Ureter (tissue), 1 donor: ENCODE results near the gene CHCHD3. TPM values are rescaled to one million over a fixed set of nuclear protein-coding genes. Genes with fewer than 3 reads are reported as not detected.

Source experiments
- DNase-seq: peaks from one replicate; pipeline ENCODE4 v3.0.0-alpha.2; 2020; ENCODE audit warnings: low spot score
- total RNA-seq: library from RNA; stranded (reverse); gene quantifications from one replicate; pipeline ENCODE4 v1.2.4, GENCODE V29; 2023
- donor health status: DM: yes; HTN: yes; CAD: no.

The CHCHD3 gene
- total RNA-seq, 1 donor from 2014 or later: 48.9 TPM

- DNase-seq: no peak
These were observed 216.3 kb downstream of the CHCHD3 start for GRCh38 chr7:132865366-132866143.

- no peak for DNase-seq
These were observed 219.8 kb downstream of the CHCHD3 start for GRCh38 chr7:132861940-132862554.

GRCh38 chr7:132861424-132861823 lies 220.5 kb downstream of the CHCHD3 start:
- DNase-seq: no peak

GRCh38 chr7:132859199-132859598 lies 222.7 kb downstream of the CHCHD3 start:
- DNase-seq: no peak

GRCh38 chr7:132858760-132859159 lies 223.1 kb downstream of the CHCHD3 start:
- DNase-seq: no peak

GRCh38 chr7:132858251-132858650 lies 223.6 kb downstream of the CHCHD3 start:
- no peak for DNase-seq

GRCh38 chr7:132857703-132858102 lies 224.2 kb downstream of the CHCHD3 start:
- DNase-seq: no peak

- no peak for DNase-seq
These were observed 224.9 kb downstream of the CHCHD3 start for GRCh38 chr7:132857031-132857430.

- no peak for DNase-seq
These were observed 225.5 kb downstream of the CHCHD3 start for GRCh38 chr7:132856416-132856815.

- no peak for DNase-seq
These were observed 226.0 kb downstream of the CHCHD3 start for GRCh38 chr7:132855901-132856300.

- no peak for DNase-seq
These were observed 227.7 kb downstream of the CHCHD3 start for GRCh38 chr7:132854238-132854637.

GRCh38 chr7:132847376-132847775 lies 234.5 kb downstream of the CHCHD3 start:
- DNase-seq: no peak

GRCh38 chr7:132846086-132846485 lies 235.8 kb downstream of the CHCHD3 start:
- DNase-seq: no peak

GRCh38 chr7:132842478-132842877 lies 239.4 kb downstream of the CHCHD3 start:
- no peak for DNase-seq

- DNase-seq: no peak
These were observed 241.7 kb downstream of the CHCHD3 start for GRCh38 chr7:132840199-132840598.

- no peak for DNase-seq
These were observed 243.6 kb downstream of the CHCHD3 start for GRCh38 chr7:132838313-132838712.

GRCh38 chr7:132837529-132837928 lies 244.4 kb downstream of the CHCHD3 start:
- no peak for DNase-seq

GRCh38 chr7:132836746-132837145 lies 245.1 kb downstream of the CHCHD3 start:
- no peak for DNase-seq

- no peak for DNase-seq
These were observed 250.9 kb downstream of the CHCHD3 start for GRCh38 chr7:132830941-132831340.

GRCh38 chr7:132828502-132828901 lies 253.4 kb downstream of the CHCHD3 start:
- no peak for DNase-seq

- DNase-seq: no peak
These were observed 255.7 kb downstream of the CHCHD3 start for GRCh38 chr7:132825932-132826835.

GRCh38 chr7:132825222-132825621 lies 256.7 kb downstream of the CHCHD3 start:
- no peak for DNase-seq
